WTC11 (cell line): Measurements from ENCODE around the gene RIC1. TPM values are rescaled to one million over a fixed set of nuclear protein-coding genes. Genes with fewer than 3 reads are reported as not detected.

Experiments used
- ATAC-seq: fragments of 200-7000 bp; cut with Tn5 transposase; 2 replicates; pipeline ENCODE4 v1.10.0; 2021; ENCODE audit warnings: mild to moderate bottlenecking, moderate library complexity
- CTCF ChIA-PET: fragments of 300-600 bp; sonication (Branson Sonifier 250); formaldehyde crosslinking; loops from one replicate; lab custom pipeline; 2021; ENCODE audit warnings: antibody characterized with exemption; lab: Charles Lee
- POLR2A ChIA-PET: fragments of 350-600 bp; sonication (Branson Sonifier 250); formaldehyde crosslinking; loops from one replicate; lab custom pipeline; 2021; ENCODE audit warnings: antibody characterized with exemption; lab: Charles Lee
- DNase-seq: peaks from one replicate; pipeline ENCODE4 v3.0.0; 2021; ENCODE audit warnings: low spot score
- H3K27ac Mint-ChIP-seq: 2 replicates; pipeline ENCODE4 v1.8.0; 2021; ENCODE audit warnings: mixed read lengths
- H3K27me3 Mint-ChIP-seq: 2 replicates; pipeline ENCODE4 v1.8.0; 2021; ENCODE audit warnings: low read depth, mild to moderate bottlenecking, moderate library complexity, mixed read lengths
- H3K36me3 Mint-ChIP-seq: 2 replicates; pipeline ENCODE4 v1.8.0; 2021; ENCODE audit warnings: mixed read lengths
- H3K4me1 Mint-ChIP-seq: 2 replicates; pipeline ENCODE4 v1.8.0; 2022; ENCODE audit warnings: mixed read lengths
- H3K4me3 Mint-ChIP-seq: 2 replicates; pipeline ENCODE4 v1.8.0; 2021; ENCODE audit warnings: mild to moderate bottlenecking, moderate library complexity, mixed read lengths
- H3K9me3 Mint-ChIP-seq: 2 replicates; pipeline ENCODE4 v1.8.0; 2021; ENCODE audit warnings: mixed read lengths
- CTCF ChIP-seq: fragments of 200-600 bp; IDR thresholded peaks from 2 replicates; pipeline ENCODE4 v1.8.0; 2022; ENCODE audit warnings: antibody characterized with exemption
- ETV6 ChIP-seq: sonication (generic); formaldehyde crosslinking; IDR thresholded peaks from 2 replicates; pipeline ENCODE4 v1.8.1; 2022; ENCODE audit warnings: mild to moderate bottlenecking, missing genetic modification reagents
- FOXJ3 ChIP-seq: sonication (generic); formaldehyde crosslinking; IDR thresholded peaks from 2 replicates; pipeline ENCODE4 v1.9.0; 2021; ENCODE audit warnings: missing genetic modification reagents, mild to moderate bottlenecking, borderline replicate concordance
- FOXP4 ChIP-seq: sonication (generic); formaldehyde crosslinking; IDR thresholded peaks from 2 replicates; pipeline ENCODE4 v1.8.0; 2022; ENCODE audit warnings: mild to moderate bottlenecking, missing genetic modification reagents
- GTF2I ChIP-seq: fragments of 250-450 bp; sonication (Bioruptor Pico); conservative IDR thresholded peaks from 2 replicates; pipeline ENCODE4 v1.4.0; 2021; ENCODE audit warnings: mild to moderate bottlenecking
- HMGA2 ChIP-seq: fragments of 250-450 bp; sonication (Bioruptor Pico); IDR thresholded peaks from 2 replicates; pipeline ENCODE4 v1.4.0; 2021; ENCODE audit warnings: mild to moderate bottlenecking, moderate library complexity
- NFATC4 ChIP-seq: fragments of 250-450 bp; sonication (Bioruptor Pico); IDR thresholded peaks from 2 replicates; pipeline ENCODE4 v1.9.0; 2021; ENCODE audit warnings: mild to moderate bottlenecking
- NR1H2 ChIP-seq: sonication (generic); formaldehyde crosslinking; IDR thresholded peaks from 2 replicates; pipeline ENCODE4 v1.9.0; 2021; ENCODE audit warnings: mild to moderate bottlenecking, moderate library complexity, missing genetic modification reagents
- OVOL2 ChIP-seq: fragments of 250-450 bp; sonication (Bioruptor Pico); IDR thresholded peaks from 2 replicates; pipeline ENCODE4 v1.9.0; 2021; ENCODE audit warnings: mild to moderate bottlenecking, borderline replicate concordance
- PRDM15 ChIP-seq: sonication (generic); formaldehyde crosslinking; IDR thresholded peaks from 2 replicates; pipeline ENCODE4 v1.8.0; 2022; ENCODE audit warnings: missing genetic modification reagents
- SP1 ChIP-seq: sonication (generic); formaldehyde crosslinking; conservative IDR thresholded peaks from 2 replicates; pipeline ENCODE4 v1.8.1; 2022; ENCODE audit warnings: missing genetic modification reagents
- TEAD1 ChIP-seq: sonication (generic); formaldehyde crosslinking; IDR thresholded peaks from 2 replicates; pipeline ENCODE4 v1.8.0; 2022; ENCODE audit warnings: mild to moderate bottlenecking, missing genetic modification reagents
- TEAD4 ChIP-seq: sonication (generic); formaldehyde crosslinking; IDR thresholded peaks from 2 replicates; pipeline ENCODE4 v1.8.0; 2022; ENCODE audit warnings: mild to moderate bottlenecking, missing genetic modification reagents
- USF2 ChIP-seq: sonication (generic); formaldehyde crosslinking; IDR thresholded peaks from 2 replicates; pipeline ENCODE4 v1.8.1; 2023; ENCODE audit warnings: mild to moderate bottlenecking, missing genetic modification reagents, moderate library complexity
- ZNF219 ChIP-seq: sonication (generic); formaldehyde crosslinking; IDR thresholded peaks from 2 replicates; pipeline ENCODE4 v1.8.0; 2023; ENCODE audit warnings: missing genetic modification reagents, mild to moderate bottlenecking, borderline replicate concordance
- ZNF281 ChIP-seq: sonication (generic); formaldehyde crosslinking; IDR thresholded peaks from 2 replicates; pipeline ENCODE4 v1.8.0; 2023; ENCODE audit warnings: mild to moderate bottlenecking, missing genetic modification reagents
- ZNF317 ChIP-seq: sonication (generic); formaldehyde crosslinking; IDR thresholded peaks from 2 replicates; pipeline ENCODE4 v1.8.1; 2023; ENCODE audit warnings: low read depth, mild to moderate bottlenecking, moderate library complexity, missing genetic modification reagents, borderline replicate concordance
- total RNA-seq: library from RNA; stranded (reverse); gene quantifications from 3 replicates; pipeline ENCODE4 v1.2.3, GENCODE V29; 2021

RIC1 gene
- total RNA-seq, 1 experiment from 2014 or later, result 18.9 TPM

GRCh38 chr9:5620494-5620893 is 8.4 kb upstream of the RIC1 start:
- no peak for DNase-seq
- Mint-ChIP-seq H3K4me3 (no peak overlapping the region), H3K27ac (no peak overlapping the region), H3K9me3 (no peaks in the 10 kb centered on the region), H3K36me3 (no peaks in the 10 kb centered on the region), H3K4me1 (peaks cover under 1% of the 10 kb centered on the region; the same call in 1 of the 2 replicates), H3K27me3 (no peaks in the 10 kb centered on the region)
- TF ChIP-seq OVOL2 (CRISPR knock-in tag) (no peak), ZNF317 (CRISPR knock-in tag) (no peak), FOXP4 (CRISPR knock-in tag) (no peak), ETV6 (CRISPR knock-in tag) (no peak), ZNF281 (no peak), PRDM15 (CRISPR knock-in tag) (no peak), TEAD1 (CRISPR knock-in tag) (no peak), HMGA2 (CRISPR knock-in tag) (no peak), GTF2I (CRISPR knock-in tag) (no peak)
- CTCF ChIA-PET, result no interaction called here
- POLR2A ChIA-PET, result no interaction called here
- no peak for ATAC-seq

GRCh38 chr9:5621327-5621726 is 7.6 kb upstream of the RIC1 start:
- ChIA-PET CTCF (interaction anchor here (1.0 to 1.5 kb wide), 2 partner anchors 12 to 21 kb away, joined by 4 read pairs; no protein-coding TSS in a partner anchor), POLR2A (no interaction called here)
- no peak for ATAC-seq
- Mint-ChIP-seq H3K4me1 (no peaks in the 10 kb centered on the region), H3K9me3 (no peaks in the 10 kb centered on the region), H3K27me3 (no peaks in the 10 kb centered on the region), H3K36me3 (no peaks in the 10 kb centered on the region), H3K4me3 (no peak overlapping the region), H3K27ac (no peak overlapping the region)
- no peak for DNase-seq
- TF ChIP-seq NFATC4 (no peak), ZNF219 (CRISPR knock-in tag) (no peak), FOXJ3 (CRISPR knock-in tag) (no peak), TEAD4 (no peak), USF2 (no peak), NR1H2 (CRISPR knock-in tag) (no peak), SP1 (no peak), CTCF (no peak)
